Measurements from ENCODE around the gene SETD4. TPM values are rescaled to one million over a fixed set of nuclear protein-coding genes. Genes with fewer than 3 reads are reported as not detected.

The SETD4 gene
- total RNA-seq, 1 experiment from 2014 or later: 22.7 TPM

DNA sequence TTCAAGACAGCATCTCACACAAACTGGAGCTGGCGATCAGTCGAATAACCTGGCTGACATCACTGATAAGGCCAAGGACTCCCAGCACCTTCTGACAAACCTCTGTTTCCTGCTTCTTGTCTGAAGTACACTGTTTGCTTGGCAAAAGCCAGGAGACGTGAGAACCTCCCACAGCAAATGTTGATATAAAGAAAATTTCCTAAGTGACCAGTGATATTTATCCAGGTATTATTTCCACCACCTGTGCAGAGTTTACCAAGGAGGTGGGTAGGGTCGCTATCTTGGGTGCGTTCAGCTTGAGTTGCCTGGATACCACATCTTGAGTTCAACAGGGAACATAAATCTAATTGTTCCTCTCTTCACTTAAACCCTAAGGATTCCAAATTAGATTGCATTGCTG lies 72.9 kb downstream of the SETD4 start:
- Histone ChIP-seq H3K36me3 (ENCODE audit: control insufficient read depth in 1 of 2, insufficient read depth in 2 of 2, low read length in 2 of 2) (no peaks in the 10 kb centered on the region), H2AFZ (ENCODE audit: low read depth, low read length, poor library complexity, severe bottlenecking) (no peak overlapping the region), H3K4me1 (ENCODE audit: control insufficient read depth in 1 of 2, insufficient read depth in 2 of 2, low read length in 2 of 2) (no peaks in the 10 kb centered on the region), H4K20me1 (ENCODE audit: insufficient read depth) (no peaks in the 10 kb centered on the region), H3K4me2 (ENCODE audit: low read length) (no peak overlapping the region), H3K27me3 (ENCODE audit: insufficient read depth, low read length) (peaks cover 11% of the 10 kb centered on the region; the same call in 1 of the 2 replicates), H3K4me3 (replicated peaks in 1 of 2; ENCODE audit: low read depth in 1 of 2, low read length in 2 of 2) (no peak overlapping the region), H3K79me2 (ENCODE audit: insufficient read depth, low read length) (no peaks in the 10 kb centered on the region), H3K9me2 (ENCODE audit: insufficient read depth) (no peaks in the 10 kb centered on the region), H3K9ac (ENCODE audit: low read length) (no peak overlapping the region), H3K27ac (ENCODE audit: low read depth, low read length) (no peak overlapping the region), H3K9me3 (ENCODE audit: control insufficient read depth in 1 of 2, insufficient read depth in 1 of 2, low read depth in 1 of 2, low read length in 2 of 2) (no peaks in the 10 kb centered on the region)
- no TSS peak for BruUV-seq (replicated peaks)
- ChIA-PET POLR2A (no interaction called here), CTCF (no interaction called here), RAD21 (ENCODE audit: low non-redundant PET in 1 of 2, low total read pairs in 2 of 2, uncharacterized antibody in 2 of 2, unreplicated experiment in 2 of 2) (no interaction called here)
- TF ChIP-seq POLR2A (IDR thresholded peaks at IDR 0.05; ENCODE audit: borderline replicate concordance, extremely low read depth, insufficient read depth, insufficient read length) (no peak), EGR1 (IDR thresholded peaks at IDR 0.05; ENCODE audit: low read depth) (no peak), CEBPB (IDR thresholded peaks at IDR 0.05; ENCODE audit: low read depth) (no peak), ATF3 (IDR thresholded peaks at IDR 0.05) (no peak), ZFX (IDR thresholded peaks at IDR 0.05) (no peak), POLR2AphosphoS5 (IDR thresholded peaks at IDR 0.05; ENCODE audit: low read depth, low read length) (no peak), CTCF (IDR thresholded peaks at IDR 0.05 in 2 of 3, conservative IDR thresholded peaks at IDR 0.05 in 1 of 3; ENCODE audit: borderline replicate concordance in 1 of 3, insufficient read depth in 1 of 3, low read depth in 2 of 3, low read length in 2 of 3) (no peak), SIN3A (IDR thresholded peaks at IDR 0.05; ENCODE audit: low read depth) (no peak), JUND (IDR thresholded peaks at IDR 0.05) (no peak), CBX3 (IDR thresholded peaks at IDR 0.05; ENCODE audit: low read depth) (no peak), TCF7L2 (IDR thresholded peaks at IDR 0.05; ENCODE audit: borderline replicate concordance, extremely low read depth, insufficient read depth, insufficient read length) (no peak), RAD21 (IDR thresholded peaks at IDR 0.05; ENCODE audit: low read depth) (no peak), EZH2phosphoT487 (IDR thresholded peaks at IDR 0.05; ENCODE audit: borderline replicate concordance) (no peak), ELF1 (IDR thresholded peaks at IDR 0.05; ENCODE audit: borderline replicate concordance, low read depth) (no peak)
- TF ChIP-seq, protein P1, sequence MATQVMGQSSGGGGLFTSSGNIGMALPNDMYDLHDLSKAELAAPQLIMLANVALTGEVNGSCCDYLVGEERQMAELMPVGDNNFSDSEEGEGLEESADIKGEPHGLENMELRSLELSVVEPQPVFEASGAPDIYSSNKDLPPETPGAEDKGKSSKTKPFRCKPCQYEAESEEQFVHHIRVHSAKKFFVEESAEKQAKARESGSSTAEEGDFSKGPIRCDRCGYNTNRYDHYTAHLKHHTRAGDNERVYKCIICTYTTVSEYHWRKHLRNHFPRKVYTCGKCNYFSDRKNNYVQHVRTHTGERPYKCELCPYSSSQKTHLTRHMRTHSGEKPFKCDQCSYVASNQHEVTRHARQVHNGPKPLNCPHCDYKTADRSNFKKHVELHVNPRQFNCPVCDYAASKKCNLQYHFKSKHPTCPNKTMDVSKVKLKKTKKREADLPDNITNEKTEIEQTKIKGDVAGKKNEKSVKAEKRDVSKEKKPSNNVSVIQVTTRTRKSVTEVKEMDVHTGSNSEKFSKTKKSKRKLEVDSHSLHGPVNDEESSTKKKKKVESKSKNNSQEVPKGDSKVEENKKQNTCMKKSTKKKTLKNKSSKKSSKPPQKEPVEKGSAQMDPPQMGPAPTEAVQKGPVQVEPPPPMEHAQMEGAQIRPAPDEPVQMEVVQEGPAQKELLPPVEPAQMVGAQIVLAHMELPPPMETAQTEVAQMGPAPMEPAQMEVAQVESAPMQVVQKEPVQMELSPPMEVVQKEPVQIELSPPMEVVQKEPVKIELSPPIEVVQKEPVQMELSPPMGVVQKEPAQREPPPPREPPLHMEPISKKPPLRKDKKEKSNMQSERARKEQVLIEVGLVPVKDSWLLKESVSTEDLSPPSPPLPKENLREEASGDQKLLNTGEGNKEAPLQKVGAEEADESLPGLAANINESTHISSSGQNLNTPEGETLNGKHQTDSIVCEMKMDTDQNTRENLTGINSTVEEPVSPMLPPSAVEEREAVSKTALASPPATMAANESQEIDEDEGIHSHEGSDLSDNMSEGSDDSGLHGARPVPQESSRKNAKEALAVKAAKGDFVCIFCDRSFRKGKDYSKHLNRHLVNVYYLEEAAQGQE (IDR thresholded peaks at IDR 0.05; ENCODE audit: low read depth): no peak
- TF ChIP-seq, protein P2, sequence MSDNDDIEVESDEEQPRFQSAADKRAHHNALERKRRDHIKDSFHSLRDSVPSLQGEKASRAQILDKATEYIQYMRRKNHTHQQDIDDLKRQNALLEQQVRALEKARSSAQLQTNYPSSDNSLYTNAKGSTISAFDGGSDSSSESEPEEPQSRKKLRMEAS (IDR thresholded peaks at IDR 0.05): no peak
- TF ChIP-seq, protein P3, sequence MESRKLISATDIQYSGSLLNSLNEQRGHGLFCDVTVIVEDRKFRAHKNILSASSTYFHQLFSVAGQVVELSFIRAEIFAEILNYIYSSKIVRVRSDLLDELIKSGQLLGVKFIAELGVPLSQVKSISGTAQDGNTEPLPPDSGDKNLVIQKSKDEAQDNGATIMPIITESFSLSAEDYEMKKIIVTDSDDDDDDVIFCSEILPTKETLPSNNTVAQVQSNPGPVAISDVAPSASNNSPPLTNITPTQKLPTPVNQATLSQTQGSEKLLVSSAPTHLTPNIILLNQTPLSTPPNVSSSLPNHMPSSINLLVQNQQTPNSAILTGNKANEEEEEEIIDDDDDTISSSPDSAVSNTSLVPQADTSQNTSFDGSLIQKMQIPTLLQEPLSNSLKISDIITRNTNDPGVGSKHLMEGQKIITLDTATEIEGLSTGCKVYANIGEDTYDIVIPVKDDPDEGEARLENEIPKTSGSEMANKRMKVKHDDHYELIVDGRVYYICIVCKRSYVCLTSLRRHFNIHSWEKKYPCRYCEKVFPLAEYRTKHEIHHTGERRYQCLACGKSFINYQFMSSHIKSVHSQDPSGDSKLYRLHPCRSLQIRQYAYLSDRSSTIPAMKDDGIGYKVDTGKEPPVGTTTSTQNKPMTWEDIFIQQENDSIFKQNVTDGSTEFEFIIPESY (IDR thresholded peaks at IDR 0.05; ENCODE audit: extremely low read depth, insufficient replicate concordance, low read length): no peak
- DNase-seq (ENCODE audit: low read depth, low spot score) (no peak), ATAC-seq (no peak)
- intact Hi-C loops (cut with micrococcal nuclease): no loop called here
